Loucy (cell line): Measurements from ENCODE around the gene OSBPL8.

Source experiments
- H2AFZ ChIP-seq: fragments of 200-600 bp; sonication (generic); 2 replicates; pipeline ENCODE4 v1.6.0; 2016; ENCODE audit warnings: antibody characterized with exemption, mild to moderate bottlenecking, low read length, moderate library complexity
- H3F3A ChIP-seq: fragments of 200-600 bp; 2 replicates; pipeline ENCODE4 v1.6.0; 2016; ENCODE audit warnings: antibody characterized with exemption, low read depth, mild to moderate bottlenecking
- H3K27me3 ChIP-seq: fragments of 200-600 bp; sonication (generic); 2 replicates; pipeline ENCODE4 v1.6.1; 2014; ENCODE audit warnings: low read length, mild to moderate bottlenecking; ENCODE audit not compliant: insufficient read depth, poor library complexity, severe bottlenecking
- H3K36me3 ChIP-seq: fragments of 200-600 bp; sonication (generic); 2 replicates; pipeline ENCODE4 v1.6.1; 2016; ENCODE audit warnings: low read length; ENCODE audit not compliant: insufficient read depth
- H3K4me1 ChIP-seq: fragments of 200-600 bp; sonication (generic); 2 replicates; pipeline ENCODE4 v1.5.1; 2014; ENCODE audit warnings: low read length, mild to moderate bottlenecking; ENCODE audit not compliant: insufficient read depth, poor library complexity, severe bottlenecking
- H3K4me2 ChIP-seq: fragments of 200-600 bp; sonication (generic); 2 replicates; pipeline ENCODE4 v1.6.0; 2014; ENCODE audit warnings: antibody characterized with exemption, low read length, low read depth, mild to moderate bottlenecking; ENCODE audit not compliant: poor library complexity, severe bottlenecking
- H3K4me3 ChIP-seq: fragments of 200-600 bp; sonication (generic); 2 replicates; pipeline ENCODE4 v1.5.1; 2014; ENCODE audit warnings: low read length, mild to moderate bottlenecking, mixed read lengths; ENCODE audit not compliant: poor library complexity, severe bottlenecking
- H3K79me2 ChIP-seq: fragments of 200-600 bp; sonication (generic); 2 replicates; pipeline ENCODE4 v1.6.1; 2014; ENCODE audit warnings: low read length; ENCODE audit not compliant: insufficient read depth
- H3K9ac ChIP-seq: fragments of 200-600 bp; sonication (generic); 2 replicates; pipeline ENCODE4 v1.6.0; 2014; ENCODE audit warnings: mild to moderate bottlenecking, low read depth, low read length, moderate library complexity; ENCODE audit not compliant: poor library complexity, severe bottlenecking
- H3K9me2 ChIP-seq: fragments of 200-600 bp; sonication (generic); replicated peaks from 2 replicates; pipeline ENCODE4 v1.6.1; 2016; ENCODE audit warnings: low read depth, low read length, mixed read lengths
- H3K9me3 ChIP-seq: fragments of 200-600 bp; sonication (generic); 2 replicates; pipeline ENCODE4 v1.6.1; 2014; ENCODE audit warnings: mild to moderate bottlenecking, antibody characterized with exemption, low read length, low read depth; ENCODE audit not compliant: insufficient read depth
- H4K20me1 ChIP-seq: fragments of 200-600 bp; sonication (generic); 2 replicates; pipeline ENCODE4 v1.6.0; 2014; ENCODE audit warnings: antibody characterized with exemption, low read length, mild to moderate bottlenecking; ENCODE audit not compliant: insufficient read depth, poor library complexity, severe bottlenecking
- CTCF ChIP-seq: fragments of 200-600 bp; sonication (generic); conservative IDR thresholded peaks from 2 replicates; pipeline ENCODE4 v1.5.1; 2014; ENCODE audit warnings: mild to moderate bottlenecking, antibody characterized with exemption, low read length
- EZH2phosphoT487 ChIP-seq: fragments of 200-600 bp; IDR thresholded peaks from 2 replicates; pipeline ENCODE4 v1.6.1; 2018; ENCODE audit warnings: antibody characterized with exemption, mild to moderate bottlenecking, moderate library complexity, borderline replicate concordance

The OSBPL8 gene

GRCh38 chr12:76470028-76470939, 89.3 kb downstream of the OSBPL8 start:
- Histone ChIP-seq H2AFZ (no peak overlapping the region), H3K9me2 (no peaks in the 10 kb centered on the region), H3K9me3 (no peaks in the 10 kb centered on the region), H4K20me1 (peaks cover 14% of the 10 kb centered on the region), H3K4me2 (peak overlapping the region; percentile 8), H3K4me1 (peaks cover 15% of the 10 kb centered on the region), H3K27me3 (no peaks in the 10 kb centered on the region), H3K36me3 (peaks cover 3% of the 10 kb centered on the region; the same call in 1 of the 2 replicates), H3F3A (no peaks in the 10 kb centered on the region), H3K4me3 (no peak overlapping the region), H3K79me2 (peaks cover 32% of the 10 kb centered on the region), H3K9ac (no peak overlapping the region)
- no peak for TF ChIP-seq EZH2phosphoT487
- TF ChIP-seq CTCF: no peak

- Histone ChIP-seq H3K79me2 (peaks cover 40% of the 10 kb centered on the region), H3F3A (no peaks in the 10 kb centered on the region), H3K36me3 (no peaks in the 10 kb centered on the region), H3K4me1 (no peaks in the 10 kb centered on the region), H3K9ac (no peak overlapping the region), H3K4me3 (no peak overlapping the region), H4K20me1 (peaks cover 3% of the 10 kb centered on the region), H3K9me3 (no peaks in the 10 kb centered on the region), H3K4me2 (no peak overlapping the region), H3K9me2 (no peaks in the 10 kb centered on the region), H2AFZ (no peak overlapping the region), H3K27me3 (no peaks in the 10 kb centered on the region)
- TF ChIP-seq CTCF: no peak
These were observed 94.9 kb downstream of the OSBPL8 start for GRCh38 chr12:76464631-76465166.

GRCh38 chr12:76462668-76463224, 96.8 kb downstream of the OSBPL8 start:
- Histone ChIP-seq H3K27me3 (no peaks in the 10 kb centered on the region), H3K9ac (no peak overlapping the region)

More at GRCh38 chr12:76462668-76463224, 96.8 kb downstream of the OSBPL8 start:
- H4K20me1 ChIP-seq: no peaks in the 10 kb centered on the region
- no peaks in the 10 kb centered on the region for H3K9me2 ChIP-seq
- no peaks in the 10 kb centered on the region for H3K36me3 ChIP-seq
- no peaks in the 10 kb centered on the region for H3F3A ChIP-seq
- no peak overlapping the region for H3K4me2 ChIP-seq
- H3K9me3 ChIP-seq: no peaks in the 10 kb centered on the region
- H2AFZ ChIP-seq: no peak overlapping the region
- H3K4me1 ChIP-seq: no peaks in the 10 kb centered on the region
- no peak for TF ChIP-seq CTCF
- TF ChIP-seq EZH2phosphoT487: no peak
- no peak overlapping the region for H3K4me3 ChIP-seq
- H3K79me2 ChIP-seq: peaks cover 31% of the 10 kb centered on the region
